Measurements from ENCODE around the gene MALL.
"Not testable (repeated sequence)": the region's sequence is repeated elsewhere in the genome, so short reads cannot be mapped to it uniquely, and the experiment has no call there.

The MALL gene

DNA sequence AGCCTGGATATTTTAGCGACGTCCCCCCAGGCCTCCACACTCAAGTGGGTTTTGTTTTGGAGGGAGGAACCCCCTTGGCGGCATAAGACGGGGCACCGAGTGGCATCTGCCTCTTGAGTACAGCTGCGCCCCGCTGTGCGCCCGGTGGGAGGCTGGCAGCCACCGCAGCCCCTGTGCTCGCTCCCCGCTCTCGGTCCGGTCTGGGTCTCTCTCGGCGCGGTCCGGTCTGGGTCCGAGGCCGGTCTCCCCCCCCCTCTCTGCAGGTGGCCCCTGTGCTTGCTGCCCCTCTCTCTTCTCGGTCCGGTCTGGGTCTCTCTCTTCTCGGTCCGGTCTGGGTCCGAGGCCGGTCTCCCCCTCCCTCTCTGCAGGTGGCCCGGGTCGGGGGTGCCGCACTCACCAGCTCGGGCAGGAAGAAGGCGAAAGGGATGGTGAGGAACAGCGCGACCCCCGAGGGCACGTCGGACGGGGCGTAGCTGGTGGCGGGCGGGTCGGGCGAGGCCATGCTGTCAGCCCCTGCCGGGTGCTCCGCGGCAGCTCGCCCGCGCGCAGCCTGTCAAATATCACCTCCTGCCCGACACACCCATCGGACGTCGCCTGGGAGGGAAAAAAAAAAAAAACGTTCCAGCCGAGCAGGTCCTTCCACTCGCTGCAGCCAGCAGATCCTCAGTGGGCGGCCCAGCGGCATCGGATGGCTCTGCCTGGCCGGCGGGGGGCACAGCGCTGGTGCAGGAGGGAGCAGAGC, at the start of gene MALL:
Gene MALL (minus strand): TSS at position 532 of the 742 bp plus-strand sequence. CDS start 30 bp downstream, at position 502.
- no peak for DNase-seq

DNA sequence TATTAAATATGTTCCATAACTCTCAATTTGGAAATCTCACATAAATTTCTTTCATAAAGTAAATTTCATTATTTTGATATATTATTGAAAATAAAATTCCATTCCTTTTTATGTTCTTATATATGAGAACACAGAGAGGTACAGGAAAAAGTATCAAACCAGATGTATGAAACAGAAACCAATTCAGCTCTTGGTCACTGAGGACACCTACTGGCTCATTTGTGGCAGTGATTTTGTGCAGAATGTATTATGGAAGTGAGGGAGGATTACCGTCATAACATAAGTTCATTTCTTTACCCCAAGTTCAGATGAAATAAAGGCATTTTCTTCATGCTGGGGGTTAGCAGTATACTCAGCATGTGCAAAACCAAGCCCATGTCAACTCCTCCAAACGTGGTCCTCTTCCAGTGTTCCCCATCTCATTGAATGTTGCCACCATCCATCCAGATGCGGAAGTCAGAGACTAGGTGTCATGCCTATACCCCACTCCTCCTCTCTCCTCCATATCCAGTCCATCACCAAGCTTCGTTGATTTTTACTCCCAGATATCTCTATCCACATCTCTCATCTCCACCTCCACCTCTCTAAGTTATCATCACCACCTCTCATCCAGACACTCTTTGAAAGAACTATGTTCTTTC, 41.7 kb upstream of the MALL start:
- peak; percentile 24 for DNase-seq

DNA sequence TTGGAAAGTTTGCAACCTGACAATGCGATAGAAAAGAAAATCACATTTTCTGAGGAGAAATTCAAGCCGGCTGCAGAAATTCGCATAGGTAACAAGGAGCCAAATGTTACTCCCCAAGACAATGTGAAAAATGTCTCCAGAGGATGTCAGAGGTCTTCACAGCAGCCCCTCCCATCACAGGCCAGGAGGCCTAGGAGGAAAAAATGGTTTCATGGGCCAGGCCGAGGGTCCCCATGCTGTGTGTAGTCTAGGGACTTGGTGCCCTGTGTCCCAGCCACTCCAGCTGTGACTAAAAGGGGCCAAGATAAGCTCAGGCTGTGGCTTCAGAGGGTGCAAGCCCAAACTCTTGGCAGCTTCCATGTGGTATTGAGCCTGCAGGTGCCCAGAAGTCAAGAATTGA, 39.2 kb upstream of the MALL start:
- not testable (repeated sequence) for DNase-seq

DNA sequence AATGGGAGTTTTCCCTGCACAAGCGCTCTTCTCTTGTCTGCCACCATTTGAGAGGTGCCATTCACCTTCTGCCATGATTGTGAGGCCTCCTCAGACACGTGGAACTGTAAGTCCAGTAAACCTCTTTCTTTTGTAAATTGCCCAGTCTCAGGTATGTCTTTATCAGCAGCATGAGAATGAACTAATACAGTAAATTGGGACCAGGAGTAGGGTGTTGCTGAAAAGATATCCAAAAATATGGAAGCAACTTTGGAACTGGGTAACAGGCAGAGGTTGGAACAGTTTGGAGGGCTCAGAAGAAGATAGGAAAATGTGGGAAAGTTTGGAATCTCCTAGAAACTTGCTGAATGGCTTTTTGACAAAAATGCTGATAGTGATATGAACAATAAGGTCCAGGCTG, 38.6 kb upstream of the MALL start:
- not testable (repeated sequence) for DNase-seq

DNA sequence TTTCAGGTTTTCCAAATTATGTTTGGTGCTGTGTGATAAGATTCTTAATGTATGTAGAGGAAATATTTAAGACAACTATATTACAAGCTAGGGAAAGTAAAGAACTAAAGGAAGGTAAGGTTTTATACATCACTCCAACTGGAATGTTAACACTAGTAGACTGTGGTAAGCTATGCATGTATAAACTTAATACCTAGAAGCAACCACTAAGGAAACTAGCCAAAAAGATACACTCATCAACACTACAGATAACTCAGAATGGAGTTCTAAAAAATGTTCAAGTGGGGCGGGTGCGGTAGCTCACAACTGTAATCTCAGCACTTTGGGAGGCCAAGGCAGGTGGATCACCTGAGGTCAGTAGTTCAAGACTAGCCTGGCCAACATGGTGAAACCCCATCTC, 37.8 kb upstream of the MALL start:
- no peak for DNase-seq

DNA sequence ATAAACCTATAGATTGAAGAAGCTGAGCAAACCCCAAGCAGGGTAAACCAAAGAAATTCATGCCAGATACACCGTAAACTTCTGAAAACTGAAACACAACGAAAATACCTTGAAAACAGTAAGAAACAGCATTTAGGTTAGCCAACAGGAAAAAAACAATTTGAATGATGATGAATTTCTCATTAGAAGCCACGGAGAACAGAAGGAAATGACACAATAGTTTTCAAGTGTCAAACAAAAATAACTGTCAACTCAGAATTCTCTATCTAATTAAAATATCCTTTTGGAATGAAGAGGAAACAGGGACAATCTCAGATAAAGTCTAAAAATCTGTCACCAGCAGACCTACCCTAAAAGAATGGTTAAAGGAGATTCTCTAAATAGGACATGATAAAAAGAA, 37.3 kb upstream of the MALL start:
- no peak for DNase-seq

DNA sequence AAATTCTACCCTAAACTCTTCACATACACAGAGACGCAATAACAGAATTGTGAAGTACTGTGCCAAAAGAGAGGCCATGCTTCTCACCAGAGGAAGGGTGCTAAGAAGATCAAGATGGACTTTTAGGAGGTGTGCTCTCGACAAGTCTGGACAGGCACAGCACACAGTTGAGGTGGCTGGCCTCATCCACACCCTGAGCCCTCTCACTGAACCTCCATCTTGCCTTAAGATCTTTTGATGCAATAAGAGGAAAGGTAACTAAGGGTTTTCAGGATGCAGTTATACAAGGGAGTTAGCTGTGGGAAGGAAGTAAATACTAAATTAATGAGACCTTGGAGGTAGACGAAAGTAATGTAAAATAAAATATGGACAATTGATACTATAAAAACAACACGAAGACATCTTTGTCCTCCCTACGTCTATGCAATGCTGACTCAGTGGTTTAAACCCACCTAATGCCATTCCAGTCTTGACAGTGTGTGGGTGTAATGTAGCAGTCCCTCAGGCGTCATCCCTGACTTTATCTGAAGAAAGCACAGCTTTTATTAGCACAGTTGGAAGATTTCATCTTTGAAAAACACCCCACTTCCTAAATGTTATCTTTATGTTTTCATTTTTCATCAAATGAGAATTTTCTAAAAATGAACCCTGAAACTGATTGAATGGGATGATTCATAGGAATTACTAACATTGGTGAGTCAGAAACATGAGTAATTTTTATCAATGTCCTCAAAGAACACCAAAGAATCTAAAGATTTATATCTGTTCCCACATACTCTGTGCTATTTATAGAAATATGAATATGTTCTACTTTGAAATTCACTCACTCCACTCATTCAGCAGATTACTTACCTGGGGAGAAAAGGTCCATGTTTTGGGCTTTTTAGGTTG, 34.0 kb upstream of the MALL start:
- DNase-seq: no peak

DNA sequence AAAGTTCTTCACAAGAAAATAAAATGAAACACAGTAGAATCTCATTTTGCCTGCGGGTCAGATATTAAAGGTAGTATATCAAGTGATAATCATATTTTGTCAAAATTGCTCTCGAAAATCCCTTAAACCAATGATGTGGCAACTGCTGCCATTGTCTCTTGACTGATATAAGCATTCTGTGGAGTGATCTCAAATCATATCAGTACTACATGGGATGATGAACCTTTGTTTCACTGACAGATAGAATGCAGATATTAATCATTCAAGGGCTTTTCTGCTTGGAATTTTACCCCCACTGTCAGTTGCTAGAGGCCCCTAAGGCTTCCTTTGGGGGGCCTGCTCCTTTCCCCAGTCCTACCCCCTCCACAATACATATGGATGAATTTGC, 31.3 kb upstream of the MALL start:
- DNase-seq: no peak

DNA sequence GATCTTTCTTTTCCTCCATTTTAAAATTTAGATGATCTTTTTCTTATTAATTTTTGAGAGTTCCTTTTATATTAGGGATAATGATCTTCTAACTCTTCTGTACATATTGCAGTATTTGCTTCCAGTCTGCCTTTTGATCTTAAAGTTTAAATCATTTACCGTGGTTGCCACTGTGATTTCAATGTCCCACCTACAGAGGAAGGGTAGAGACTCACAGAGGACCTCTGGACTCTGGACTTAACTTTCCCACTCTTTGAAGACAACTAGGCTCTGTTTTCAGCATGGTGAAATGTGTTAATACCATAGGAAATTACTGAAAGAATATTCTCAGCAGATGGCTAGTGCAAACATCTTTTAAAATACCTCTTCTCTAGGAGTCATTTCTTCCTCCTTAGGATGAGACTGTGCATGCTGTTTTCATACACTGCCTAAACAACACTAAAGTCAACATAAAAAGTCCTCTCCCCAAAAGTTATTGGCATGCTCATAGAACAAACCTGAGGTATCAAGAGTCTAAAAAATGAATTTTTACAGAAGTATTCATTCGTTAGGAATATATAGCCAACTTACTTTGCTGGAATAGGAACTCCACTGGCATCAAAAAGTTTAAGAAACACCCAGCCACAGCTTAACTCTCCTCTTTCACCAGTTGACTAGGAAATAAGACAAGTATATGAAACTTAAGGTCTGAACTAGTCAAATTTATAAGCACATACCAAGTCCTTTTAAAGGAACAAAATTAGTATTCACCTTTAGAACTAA, 30.7 kb upstream of the MALL start:
- DNase-seq: no peak

DNA sequence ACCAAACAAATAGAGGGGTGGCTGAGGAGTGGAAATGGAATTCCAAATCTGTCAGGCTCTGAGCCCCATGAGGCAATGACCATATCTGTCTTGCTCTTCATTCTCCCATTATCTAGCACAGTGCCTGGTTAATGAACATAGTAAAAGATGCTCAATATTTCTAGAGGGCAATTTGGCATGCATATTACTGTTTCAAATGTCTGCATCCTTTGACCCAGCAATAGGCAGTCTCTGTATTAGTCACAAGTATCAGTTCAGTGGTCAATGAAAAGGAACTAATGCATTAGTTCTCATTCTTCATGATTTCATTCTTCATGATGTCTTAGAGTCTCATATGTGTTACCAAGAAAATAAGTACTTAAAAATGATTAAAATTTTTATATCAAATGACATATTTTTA, 28.4 kb upstream of the MALL start:
- no peak for DNase-seq

DNA sequence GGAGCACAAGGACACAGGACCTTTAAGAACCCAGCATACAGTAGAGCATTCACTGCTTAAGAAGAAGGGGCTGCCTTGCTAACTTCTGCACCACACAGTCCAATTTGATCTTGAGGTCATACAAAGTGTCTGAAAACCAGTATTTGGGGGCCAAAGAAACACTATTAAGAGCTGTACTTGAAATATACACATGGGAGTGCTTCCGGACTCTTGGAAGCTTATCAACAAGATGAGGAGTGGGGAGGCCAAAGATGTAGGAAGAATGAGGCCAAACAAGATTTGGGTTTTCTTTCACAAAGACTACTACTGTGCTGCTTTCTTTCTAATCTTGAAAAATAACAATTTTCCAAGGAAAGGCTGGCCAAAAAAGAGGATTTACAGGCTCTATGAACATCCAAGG, 24.8 kb upstream of the MALL start:
- DNase-seq: no peak

DNA sequence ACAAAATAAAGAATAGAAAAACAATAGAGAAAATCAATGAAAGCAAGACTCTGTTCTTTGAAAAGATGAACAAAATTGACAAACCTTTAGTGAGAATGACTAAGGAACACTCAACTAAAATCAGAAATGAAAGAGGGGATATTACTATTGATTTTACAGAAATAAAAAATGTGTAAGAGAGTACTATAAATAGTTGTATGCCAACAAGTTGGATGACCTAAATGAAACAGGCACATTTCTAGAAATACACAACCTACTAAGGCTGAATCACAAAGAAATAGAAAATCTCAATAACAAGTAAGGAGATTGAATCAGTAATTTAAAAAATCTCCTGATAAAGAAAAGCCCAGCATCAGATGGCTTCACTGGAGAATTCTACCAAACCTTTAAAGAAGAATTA, 18.4 kb upstream of the MALL start:
- no peak for DNase-seq

DNA sequence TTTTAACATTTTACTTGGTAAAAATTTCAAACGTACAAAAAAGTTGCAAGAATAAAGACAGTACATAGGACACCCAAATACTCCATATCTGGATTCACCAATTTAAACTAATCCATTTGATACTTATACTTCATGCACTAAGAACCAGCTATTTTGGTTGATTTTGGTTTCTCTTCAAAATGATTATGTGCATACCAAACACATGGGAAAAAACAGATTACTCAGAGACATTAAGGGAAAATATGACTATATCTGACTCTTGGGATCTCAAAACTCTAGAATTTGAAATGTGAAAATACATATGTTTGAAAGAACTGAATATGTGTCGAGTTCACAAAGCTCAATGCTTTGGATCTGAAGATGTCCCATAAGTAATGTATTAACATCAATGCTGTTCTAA, 15.5 kb upstream of the MALL start:
- DNase-seq: no peak

DNA sequence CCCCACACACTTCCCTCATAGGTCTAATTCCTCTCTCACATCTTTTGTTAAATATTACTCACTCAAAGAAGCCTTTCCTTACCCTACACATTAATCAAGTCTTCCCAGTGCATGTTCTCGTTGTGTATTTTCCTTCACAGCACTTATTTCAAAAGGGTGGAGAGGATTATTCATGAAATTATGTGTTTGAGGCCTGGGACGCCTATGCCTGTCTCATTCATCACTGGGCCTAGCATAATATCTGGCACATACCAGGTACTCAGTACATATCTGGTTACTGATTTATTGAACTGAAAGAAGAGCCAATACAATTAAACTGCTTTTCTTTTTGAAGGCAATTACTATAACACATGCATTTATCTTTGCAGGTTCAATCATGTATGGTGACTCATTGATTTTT, 15.1 kb upstream of the MALL start:
- DNase-seq: no peak

DNA sequence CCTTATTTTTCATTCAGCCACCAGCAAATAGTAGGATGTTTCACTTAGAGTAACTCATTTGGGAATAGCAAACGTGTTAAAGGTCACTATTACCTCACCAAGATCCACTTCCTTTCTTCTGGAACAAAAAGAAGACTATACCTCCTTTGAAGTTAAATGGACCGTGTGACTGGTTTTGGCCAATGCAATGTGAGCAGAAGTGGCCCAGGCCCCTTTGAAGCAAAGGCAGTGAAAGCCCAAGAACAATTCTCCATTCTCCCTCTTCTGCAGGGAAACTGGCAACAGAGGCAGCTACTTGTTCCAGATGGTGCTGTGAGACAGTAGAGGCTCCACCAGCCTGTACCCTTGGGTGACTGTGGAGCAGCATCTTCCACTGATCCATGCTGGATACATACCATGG, 11.3 kb upstream of the MALL start:
- no peak for DNase-seq

DNA sequence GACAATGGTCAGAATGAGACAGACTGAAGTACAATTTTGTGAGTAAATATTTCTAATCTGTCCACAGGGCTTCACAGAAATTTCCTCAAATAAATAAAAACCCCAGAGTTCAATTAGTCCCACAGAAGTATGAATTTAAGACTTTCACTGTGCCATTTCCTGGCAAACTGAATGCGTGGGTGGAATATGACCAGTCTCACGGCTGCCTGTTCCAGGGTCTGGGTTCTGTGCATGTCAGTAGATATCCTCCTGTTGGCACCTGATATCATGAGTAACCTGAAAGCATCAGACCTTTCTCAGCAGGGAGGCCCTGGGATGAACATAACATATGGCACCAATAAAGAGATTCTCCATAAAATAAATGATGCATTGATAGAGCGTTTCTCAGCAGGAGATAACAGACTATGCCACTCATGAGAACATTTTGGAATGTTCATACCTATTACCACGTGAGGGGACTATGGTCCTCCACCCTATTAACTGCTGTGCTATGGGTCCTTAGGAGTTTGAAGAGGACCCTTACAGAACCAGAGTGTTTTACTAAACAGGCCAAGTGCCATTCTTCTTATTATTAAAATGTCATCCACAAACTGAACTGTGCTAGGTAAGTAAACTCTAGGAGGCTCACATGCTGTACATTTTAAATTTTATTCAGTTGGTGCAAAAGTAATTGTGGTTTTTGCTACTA, 10.6 kb upstream of the MALL start:
- DNase-seq: peak; percentile 3

DNA sequence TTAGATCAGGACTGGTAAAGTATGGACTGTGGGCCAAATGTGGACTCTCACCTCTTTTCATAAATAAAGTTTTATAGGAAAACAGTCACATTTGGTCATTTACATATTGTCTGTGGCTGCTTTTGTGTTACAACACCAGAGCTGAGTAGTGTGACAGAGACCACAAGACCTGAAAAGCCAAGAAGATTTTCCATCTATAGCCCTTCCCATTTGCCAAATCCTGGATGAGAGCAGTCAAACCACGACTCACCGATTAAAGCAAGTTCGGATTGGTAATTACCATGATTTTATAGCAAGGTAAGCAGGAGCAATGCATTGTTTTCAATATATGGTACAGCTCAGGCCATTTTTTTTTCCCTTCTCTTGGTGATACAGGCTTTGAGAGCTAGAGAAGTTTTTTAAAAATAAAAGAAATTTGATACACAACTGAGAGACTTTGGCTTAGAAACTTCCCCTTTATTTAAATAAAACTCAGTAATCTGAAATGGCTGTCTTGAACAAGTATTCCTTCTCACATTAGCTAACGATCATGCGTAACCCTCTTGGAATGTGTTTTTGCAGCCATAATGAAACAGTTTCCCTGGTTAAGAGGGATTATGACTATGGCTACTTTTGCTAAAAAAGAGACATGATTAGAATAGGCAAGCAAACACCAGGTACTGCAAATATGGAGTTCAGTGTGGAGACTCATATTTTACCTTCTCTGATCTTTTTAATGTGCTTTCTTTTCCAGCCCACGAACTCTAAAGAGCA, 9.5 kb upstream of the MALL start:
- no peak for DNase-seq

DNA sequence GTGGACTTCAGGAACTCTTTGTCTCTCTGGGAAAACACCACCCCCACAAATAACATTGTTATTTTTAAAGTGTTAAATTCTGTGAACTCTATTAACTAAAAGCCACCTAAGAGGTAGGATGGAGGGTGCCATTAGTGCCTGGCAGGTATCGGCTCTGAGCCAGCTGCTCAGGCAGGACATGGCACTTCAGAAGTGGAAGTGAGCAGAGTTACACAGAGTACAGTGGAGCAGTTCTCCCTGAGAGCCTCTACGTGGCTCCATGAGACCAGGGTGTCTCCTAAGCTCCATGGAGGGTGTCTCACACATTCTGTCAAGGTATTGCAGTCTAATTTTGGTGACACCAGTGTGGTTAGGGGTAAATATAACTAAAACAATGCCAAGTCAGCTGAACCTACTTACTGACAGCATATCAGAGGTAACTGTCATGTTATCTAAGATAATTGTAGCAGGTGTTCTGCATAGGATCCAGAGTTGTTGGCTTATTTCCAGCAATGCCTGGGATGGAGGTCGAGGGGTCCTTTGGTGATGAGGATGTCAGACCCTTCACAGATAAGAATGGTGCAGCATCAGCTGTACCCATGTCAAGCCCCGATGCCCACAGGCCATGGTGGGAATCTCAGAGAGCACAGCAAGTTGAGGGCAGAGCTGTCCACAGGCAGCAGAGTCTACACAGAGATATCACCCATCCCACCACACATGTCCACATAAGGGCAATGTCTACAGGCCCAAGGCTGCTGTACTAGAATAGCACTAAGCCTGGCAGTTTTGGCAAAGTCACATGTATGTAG, 8.6 kb upstream of the MALL start:
- DNase-seq: no peak

DNA sequence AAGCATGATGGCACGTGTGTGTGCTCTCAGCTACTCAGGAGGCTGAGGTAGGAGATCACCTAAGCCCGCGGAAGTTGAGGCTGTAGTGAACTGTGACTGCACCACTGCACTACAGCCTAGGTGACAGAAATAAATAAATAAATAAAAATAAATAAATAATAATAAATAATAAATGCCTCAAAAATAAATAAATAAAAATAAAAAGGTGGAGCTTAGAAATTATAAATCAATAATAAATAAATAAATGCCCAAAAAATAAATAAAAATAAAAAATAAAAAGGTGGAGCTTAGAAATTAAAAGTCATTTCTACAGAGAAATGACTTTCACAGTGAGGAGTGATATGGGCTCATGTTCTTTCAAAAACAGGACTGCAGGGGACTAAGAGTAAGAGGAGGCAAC, 6.0 kb upstream of the MALL start:
- DNase-seq: no peak

DNA sequence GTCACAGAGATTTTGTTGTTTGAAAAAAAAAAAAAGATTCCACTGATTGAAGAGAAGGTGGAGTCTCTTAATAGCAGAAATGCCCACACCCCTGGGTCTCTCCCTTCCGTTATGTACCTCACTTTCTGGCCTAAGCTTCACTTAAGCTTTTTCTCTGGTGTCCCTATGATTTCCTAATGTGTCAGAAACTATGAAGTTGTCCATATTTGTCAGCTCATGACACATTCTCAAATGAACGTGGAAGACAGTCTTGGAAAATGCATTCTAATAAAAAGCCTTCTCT, 5.4 kb upstream of the MALL start:
- DNase-seq: no peak
